Fibroblast of pulmonary artery (primary cell): ENCODE measurements around the gene SLAIN1.
A peak's percentile ranks its signal among the peaks of the same experiment; 100 is the strongest.

Experiments
- DNase-seq: peaks from one replicate; pipeline ENCODE4 v3.0.0-alpha.2; 2010; ENCODE audit warnings: low read depth
- H3K4me3 ChIP-seq: replicated peaks from 2 replicates; pipeline ENCODE4 v1.5.1; 2011; ENCODE audit warnings: low read depth, mild to moderate bottlenecking, control low read depth, low read length, moderate library complexity
- CTCF ChIP-seq: IDR thresholded peaks from 2 replicates; pipeline ENCODE4 v1.5.1; 2011; ENCODE audit warnings: mild to moderate bottlenecking, control low read depth, low read length, inconsistent platforms; ENCODE audit errors: missing control alignments

Gene SLAIN1

GRCh38 chr13:77696879-77697216 lies 639 bp upstream of the SLAIN1 start:
- TF ChIP-seq CTCF, result no peak
- no peak for DNase-seq
- no peak overlapping the region for H3K4me3 ChIP-seq

DNA sequence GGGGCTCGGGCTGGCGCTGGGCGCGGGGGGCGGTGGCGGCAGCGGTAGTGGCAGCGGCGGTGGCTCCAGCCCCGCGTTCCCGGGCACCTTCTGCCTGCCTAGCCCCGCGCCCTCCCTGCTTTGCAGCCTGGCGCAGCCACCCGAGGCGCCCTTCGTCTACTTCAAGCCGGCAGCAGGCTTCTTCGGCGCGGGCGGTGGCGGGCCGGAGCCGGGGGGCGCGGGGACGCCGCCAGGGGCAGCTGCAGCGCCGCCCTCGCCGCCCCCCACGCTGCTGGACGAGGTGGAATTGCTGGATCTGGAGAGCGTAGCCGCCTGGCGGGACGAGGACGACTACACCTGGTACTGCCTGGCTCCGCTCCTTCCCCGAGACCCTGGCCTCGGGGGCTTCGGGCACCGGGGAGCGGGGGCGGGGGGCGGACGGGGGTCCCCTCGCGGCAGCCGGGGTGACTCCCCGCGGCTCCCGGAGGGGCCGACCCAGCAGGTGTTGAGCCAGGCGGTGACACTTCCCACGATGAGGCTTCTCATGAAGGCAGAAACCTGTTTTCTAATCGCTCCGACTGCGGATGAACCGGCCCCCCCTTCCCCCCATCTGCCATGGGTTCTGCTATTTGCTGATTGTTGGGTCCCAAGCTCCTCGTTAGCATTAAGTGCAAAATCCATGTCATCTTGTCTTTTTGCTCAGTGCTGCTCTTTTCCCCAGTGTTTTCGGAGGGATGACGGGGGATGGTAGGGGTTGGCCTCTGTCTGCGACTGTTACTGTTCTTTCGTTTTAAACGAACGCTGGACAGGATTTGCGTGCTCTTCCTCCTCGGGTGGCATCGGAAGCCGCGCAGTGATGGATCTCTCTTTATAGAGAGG lies 943 bp downstream of the SLAIN1 start:
- no peak for DNase-seq
- peak overlapping the region; percentile 53 for H3K4me3 ChIP-seq
- no peak for TF ChIP-seq CTCF

DNA sequence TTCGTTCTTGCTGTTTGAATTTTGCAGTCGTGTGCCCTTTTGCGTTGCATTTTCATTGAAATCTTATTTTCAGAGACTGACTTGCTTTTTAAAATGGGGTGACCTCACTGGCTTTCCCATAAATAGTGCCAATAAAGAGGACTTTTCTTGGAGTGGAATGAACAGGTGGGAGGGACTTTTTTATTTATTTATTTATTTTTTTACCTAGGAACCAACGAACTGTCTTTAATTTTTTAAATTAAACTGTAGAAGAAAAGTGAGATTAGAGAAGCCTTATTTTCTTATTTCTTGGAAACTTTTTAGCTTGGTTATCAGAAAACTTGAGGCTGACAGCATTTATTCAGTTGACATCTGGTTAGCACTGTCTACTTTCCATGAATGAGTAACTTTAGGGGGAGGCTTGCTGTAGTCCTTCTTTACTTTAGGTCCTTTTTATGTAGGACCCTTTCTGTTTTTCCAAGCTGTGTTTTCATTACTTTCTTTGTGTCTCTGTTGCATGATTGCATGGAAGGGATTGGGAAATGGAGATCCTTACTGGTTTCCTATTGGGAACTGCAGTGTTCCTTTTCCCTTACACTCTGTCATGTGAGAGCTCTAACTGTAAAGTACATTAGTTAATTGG lies 1.7 kb downstream of the SLAIN1 start:
- peak overlapping the region; percentile 53 for H3K4me3 ChIP-seq
- DNase-seq, result no peak
- no peak for TF ChIP-seq CTCF

GRCh38 chr13:77701305-77701704 lies 3.8 kb downstream of the SLAIN1 start:
- no peak for DNase-seq
- TF ChIP-seq CTCF, result no peak
- no peak overlapping the region for H3K4me3 ChIP-seq

- DNase-seq, result no peak
- TF ChIP-seq CTCF, result no peak
- H3K4me3 ChIP-seq, result no peak overlapping the region
These were observed 4.9 kb downstream of the SLAIN1 start for GRCh38 chr13:77702366-77702765.

DNA sequence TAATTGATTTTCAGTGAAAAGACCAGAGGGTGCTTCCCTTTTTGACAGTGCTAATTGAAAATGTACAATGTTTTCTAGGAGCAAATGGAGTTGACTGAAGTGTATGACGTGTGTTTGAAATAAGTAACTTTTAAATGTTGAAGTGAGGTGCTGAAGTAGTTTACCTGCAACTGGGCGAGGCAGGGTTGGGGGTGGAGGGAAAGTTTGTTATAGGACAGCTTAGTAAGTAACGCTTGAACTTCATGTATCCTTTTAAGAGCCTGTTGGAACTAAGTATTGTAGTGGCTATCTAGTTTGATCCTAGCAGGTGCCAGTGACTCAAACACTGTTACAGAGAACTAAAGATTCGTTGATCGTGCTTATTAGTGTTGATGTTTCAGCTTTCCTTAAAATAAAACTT lies 5.9 kb downstream of the SLAIN1 start:
- no peak for DNase-seq
- TF ChIP-seq CTCF, result no peak
- no peak overlapping the region for H3K4me3 ChIP-seq
